ENCODE results near the gene MTX1.
"Not testable (repeated sequence)": the region's sequence is repeated elsewhere in the genome, so short reads cannot be mapped to it uniquely, and the experiment has no call there.

Gene MTX1

GRCh38 chr1:155209312-155209721 lies 822 bp downstream of the MTX1 start:
- no peak for DNase-seq

- DNase-seq, result no peak
These were observed 2.0 kb downstream of the MTX1 start for GRCh38 chr1:155210314-155211104.

DNA sequence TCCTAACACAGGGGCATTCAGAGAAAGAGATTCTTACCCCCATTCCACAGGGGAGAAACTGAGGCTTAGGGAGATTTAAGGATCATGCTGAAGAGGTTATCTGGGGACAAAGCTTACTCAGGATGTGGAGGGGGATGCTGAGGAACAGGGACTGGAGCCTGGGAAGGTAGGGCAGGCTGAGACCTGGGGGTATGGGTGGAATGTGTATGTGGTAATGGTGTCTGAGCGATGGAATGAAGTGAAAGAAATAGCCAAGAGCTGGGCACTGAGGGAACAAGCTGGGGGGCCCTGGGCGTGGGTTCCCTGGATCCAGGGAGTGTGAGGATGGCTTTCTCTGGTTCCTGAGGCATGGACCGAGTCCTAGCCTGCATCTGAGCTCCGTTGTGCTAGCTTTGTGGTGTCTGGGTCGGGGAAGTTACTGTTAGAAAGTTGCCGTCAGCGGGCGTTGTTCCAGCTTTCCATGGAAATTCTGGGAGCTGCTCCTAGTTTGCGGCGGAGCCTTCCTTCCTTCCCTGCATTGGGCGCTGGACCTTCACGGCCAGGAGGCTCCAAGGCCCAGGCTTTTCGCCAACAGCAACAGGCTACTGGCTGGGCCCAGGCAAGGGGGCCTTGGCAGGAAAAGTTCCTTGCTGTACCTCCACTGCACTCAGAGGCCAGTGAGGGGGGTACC lies 3.0 kb downstream of the MTX1 start:
- DNase-seq, result not testable (repeated sequence)

GRCh38 chr1:155212051-155212440 lies 3.6 kb downstream of the MTX1 start:
- DNase-seq, result not testable (repeated sequence)

DNA sequence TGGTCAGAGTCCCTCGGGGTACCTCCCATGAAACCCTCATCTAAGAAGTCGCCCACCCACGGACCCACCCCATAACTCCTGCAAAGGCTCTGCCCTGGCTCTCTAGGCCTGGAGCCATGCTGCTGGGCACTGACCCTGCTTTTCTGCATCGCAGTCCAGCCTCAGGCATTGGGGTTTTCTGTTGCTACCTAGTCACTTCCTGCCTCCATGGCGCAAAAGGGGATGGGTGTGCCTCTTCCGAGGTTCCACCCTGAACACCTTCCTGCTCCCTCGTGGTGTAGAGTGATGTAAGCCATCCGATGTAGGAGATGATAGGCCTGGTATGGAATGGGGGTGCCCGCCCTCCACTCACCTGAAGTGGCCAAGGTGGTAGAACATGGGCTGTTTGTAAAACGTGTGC lies 6.2 kb downstream of the MTX1 start:
- not testable (repeated sequence) for DNase-seq

DNA sequence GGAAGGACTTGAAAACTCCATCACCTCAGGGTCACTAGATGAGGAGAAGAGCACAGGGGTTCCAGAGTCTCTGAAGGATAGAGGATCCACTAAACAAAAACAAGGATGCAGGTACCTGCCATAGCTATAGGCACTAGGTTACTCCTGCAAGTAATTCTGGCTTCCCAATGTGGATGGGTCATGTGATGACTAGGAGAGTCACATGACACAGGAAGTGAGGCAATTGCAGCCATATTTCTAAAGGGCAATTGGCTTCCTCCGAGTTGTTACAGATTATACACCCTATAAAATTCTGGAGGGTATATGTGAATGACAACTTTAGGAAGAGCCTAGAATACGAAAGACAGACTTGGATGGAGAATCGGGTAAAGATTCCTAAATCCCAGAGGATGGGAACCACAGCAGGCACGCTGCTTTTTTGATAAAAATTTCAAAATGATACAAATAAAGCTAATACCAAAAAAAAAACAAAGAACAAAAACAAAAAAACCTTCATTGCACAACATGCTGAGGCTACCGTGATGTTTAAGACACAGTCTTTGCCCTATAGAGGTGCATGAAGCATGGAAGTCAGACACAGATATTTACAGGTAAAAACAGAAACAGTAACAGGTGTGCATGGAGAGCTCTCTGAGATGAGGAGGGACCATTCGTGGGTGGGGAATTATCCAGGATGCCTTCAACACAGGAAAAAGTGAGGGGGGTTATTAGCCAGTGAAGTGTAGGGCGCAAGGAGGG lies 10.5 kb downstream of the MTX1 start:
- no peak for DNase-seq

DNA sequence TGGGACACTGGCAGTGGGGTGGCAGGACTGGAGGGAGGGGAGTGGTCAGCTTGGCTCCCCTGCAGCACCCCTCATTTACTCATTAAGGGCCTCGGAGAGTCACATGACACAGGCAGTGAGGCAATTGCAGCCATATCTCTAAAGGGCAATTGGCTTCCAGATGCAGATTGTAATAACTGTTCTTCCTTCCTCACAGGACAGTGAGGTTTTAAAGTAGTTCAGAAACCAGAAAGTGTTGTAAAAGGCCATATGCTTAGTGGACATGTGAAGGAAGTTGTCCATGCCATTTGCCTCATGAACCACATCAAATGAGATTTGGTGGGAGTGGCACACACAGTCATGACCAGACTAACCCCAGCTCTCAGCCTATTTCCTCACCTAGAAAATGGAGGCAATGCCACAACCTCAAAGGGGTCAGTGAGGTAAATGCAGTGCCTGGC lies 11.1 kb downstream of the MTX1 start:
- no peak for DNase-seq

GRCh38 chr1:155220211-155220965 lies 11.9 kb downstream of the MTX1 start:
- not testable (repeated sequence) for DNase-seq

- no peak for DNase-seq
These were observed 14.6 kb downstream of the MTX1 start for GRCh38 chr1:155223047-155223446.

GRCh38 chr1:155225404-155225759 lies 16.9 kb downstream of the MTX1 start:
- DNase-seq, result not testable (repeated sequence)

GRCh38 chr1:155226188-155226909 lies 17.9 kb downstream of the MTX1 start:
- peak; percentile 69 for DNase-seq

- DNase-seq, result peak; percentile 69
These were observed 18.4 kb downstream of the MTX1 start for GRCh38 chr1:155226910-155227260.

DNA sequence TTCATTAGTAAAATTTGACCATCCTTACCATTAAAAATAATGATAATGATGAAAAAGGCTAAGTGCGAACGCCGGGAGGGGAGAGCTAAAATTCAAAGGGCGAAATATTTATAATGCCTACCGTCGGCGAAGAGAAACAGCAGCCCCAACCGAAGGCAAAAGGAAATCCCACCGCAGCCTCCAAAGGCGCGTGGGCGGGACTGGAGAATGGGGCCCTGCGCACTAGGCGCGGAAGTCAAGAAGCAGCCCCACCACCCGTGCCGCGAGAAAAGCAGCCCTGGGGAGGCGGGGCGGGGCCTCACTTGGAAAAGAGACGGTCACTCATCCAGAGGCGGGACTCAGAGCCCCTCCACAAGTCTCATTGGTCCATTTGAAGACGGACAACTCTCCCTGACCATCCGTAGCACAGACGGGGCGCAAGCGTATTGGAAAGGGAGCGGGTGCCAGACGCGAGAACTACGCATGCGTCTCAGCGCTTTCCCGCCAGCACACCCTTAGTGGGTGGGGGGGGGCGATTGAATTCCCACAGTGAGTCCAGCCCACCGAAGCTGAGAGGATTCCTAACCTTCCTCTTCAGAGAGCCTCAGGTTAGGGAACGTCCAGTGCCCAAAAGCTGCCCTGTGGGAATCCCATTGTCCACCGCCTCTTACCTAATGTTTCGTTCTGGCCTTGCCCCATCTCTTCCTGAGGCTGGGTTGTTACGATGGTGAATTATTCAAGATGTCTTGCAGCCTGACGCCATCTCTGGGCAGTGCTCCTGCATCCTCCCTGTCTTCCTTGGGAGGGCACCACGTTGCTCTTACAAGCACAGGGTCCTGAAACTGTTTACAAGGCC lies 19.0 kb downstream of the MTX1 start:
- peak; percentile 100 for DNase-seq

GRCh38 chr1:155228096-155228427 lies 19.6 kb downstream of the MTX1 start:
- DNase-seq, result no peak

- DNase-seq, result not testable (repeated sequence)
These were observed 22.8 kb downstream of the MTX1 start for GRCh38 chr1:155231302-155231701.

DNA sequence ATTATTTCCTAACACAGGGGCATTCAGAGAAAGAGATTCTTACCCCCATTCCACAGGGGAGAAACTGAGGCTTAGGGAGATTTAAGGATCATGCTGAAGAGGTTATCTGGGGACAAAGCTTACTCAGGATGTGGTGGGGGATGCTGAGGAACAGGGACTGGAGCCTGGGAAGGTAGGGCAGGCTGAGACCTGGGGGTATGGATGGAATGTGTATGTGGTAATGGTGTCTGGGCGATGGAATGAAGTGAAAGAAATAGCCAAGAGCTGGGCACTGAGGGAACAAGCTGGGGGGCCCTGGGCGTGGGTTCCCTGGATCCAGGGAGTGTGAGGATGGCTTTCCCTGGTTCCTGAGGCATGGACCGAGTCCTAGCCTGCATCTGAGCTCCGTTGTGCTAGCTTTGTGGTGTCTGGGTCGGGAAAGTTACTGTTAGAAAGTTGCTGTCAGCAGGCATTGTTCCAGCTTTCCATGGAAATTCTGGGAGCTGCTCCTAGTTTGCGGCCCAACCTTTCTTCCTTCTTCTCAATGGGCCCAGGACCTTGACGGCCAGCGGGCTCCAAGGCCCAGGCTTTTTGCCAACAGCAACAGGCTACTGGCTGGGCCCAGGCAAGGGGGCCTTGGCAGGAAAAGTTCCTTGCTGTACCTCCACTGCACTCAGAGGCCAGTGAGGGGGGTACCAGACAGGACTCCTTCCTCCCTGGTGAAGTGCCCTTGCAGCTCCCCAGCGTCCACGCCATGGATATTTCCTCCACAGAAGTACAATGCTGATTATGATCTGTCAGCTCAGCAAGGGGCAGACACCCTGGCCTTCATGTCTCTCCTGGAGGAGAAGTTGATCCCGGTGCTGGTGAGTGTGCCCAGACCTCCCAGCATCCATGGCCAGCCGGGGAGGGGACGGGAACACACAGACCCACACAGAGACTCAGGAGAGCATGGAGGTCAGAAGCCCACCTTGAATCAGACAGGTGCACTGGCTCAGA lies 23.8 kb downstream of the MTX1 start:
- DNase-seq, result not testable (repeated sequence)

DNA sequence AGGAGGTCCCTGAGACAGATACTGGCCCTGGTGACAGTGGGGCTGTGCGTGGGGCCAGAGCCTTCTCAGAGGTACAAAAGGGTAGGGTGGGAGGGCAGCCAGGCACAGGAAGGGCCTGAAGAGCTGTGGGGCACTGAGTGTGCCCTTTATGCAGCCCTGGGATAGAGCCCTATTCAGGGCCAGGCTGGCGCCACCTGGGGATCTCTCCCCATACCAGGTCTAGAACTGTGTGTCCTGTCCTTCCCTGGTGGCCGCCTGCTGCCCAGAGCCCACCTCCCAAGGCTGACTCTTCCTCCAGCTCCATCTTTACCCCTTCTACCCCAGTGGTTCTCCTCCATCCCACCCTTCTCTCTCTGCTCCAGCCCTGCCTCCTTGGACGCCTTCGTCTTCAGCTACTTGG lies 25.0 kb downstream of the MTX1 start:
- not testable (repeated sequence) for DNase-seq

DNA sequence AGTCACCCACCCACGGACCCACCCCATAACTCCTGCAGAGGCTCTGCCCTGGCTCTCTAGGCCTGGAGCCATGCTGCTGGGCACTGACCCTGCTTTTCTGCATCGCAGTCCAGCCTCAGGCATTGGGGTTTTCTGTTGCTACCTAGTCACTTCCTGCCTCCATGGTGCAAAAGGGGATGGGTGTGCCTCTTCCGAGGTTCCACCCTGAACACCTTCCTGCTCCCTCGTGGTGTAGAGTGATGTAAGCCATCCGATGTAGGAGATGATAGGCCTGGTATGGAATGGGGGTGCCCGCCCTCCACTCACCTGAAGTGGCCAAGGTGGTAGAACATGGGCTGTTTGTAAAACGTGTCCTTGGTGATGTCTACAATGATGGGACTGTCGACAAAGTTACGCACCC lies 26.9 kb downstream of the MTX1 start:
- not testable (repeated sequence) for DNase-seq

- no peak for DNase-seq
These were observed 28.0 kb downstream of the MTX1 start for GRCh38 chr1:155236451-155236850.

- peak; percentile 43 for DNase-seq
These were observed 32.7 kb downstream of the MTX1 start for GRCh38 chr1:155241069-155241679.

Data from NCI-H1092 (cell line).